NB4 (cell line): ENCODE measurements around the gene ARHGAP18.

Experiments
- DNase-seq: peaks from one replicate; pipeline ENCODE4 v3.0.0; 2010; ENCODE audit warnings: low read depth
- H3K4me3 ChIP-seq: one replicate; pipeline ENCODE4 v1.5.1; 2011; ENCODE audit warnings: mild to moderate bottlenecking, low read depth, low read length, moderate library complexity
- CTCF ChIP-seq: IDR thresholded peaks from one replicate; pipeline ENCODE4 v1.5.1; 2012; ENCODE audit warnings: low read depth, low read length
- MAX ChIP-seq: IDR thresholded peaks from 2 replicates; pipeline ENCODE4 v1.6.1; 2011; ENCODE audit warnings: low read depth, low read length
- MYC ChIP-seq: IDR thresholded peaks from 2 replicates; pipeline ENCODE4 v1.6.1; 2011; ENCODE audit warnings: low read depth, low read length
- POLR2A ChIP-seq: IDR thresholded peaks from 2 replicates; pipeline ENCODE4 v1.6.1; 2011; ENCODE audit warnings: mild to moderate bottlenecking; ENCODE audit not compliant: insufficient read length; ENCODE audit errors: extremely low read depth

Gene ARHGAP18

GRCh38 chr6:129609635-129610034 is 100.3 kb downstream of the ARHGAP18 start:
- no peak overlapping the region for H3K4me3 ChIP-seq
- DNase-seq: no peak
- TF ChIP-seq MYC (no peak), CTCF (no peak), MAX (no peak), POLR2A (no peak)

GRCh38 chr6:129608886-129609537 is 101.0 kb downstream of the ARHGAP18 start:
- no peak for DNase-seq
- TF ChIP-seq POLR2A (no peak), MAX (no peak), MYC (no peak), CTCF (no peak)
- no peak overlapping the region for H3K4me3 ChIP-seq

- no peak for TF ChIP-seq CTCF
- TF ChIP-seq MAX: no peak
- TF ChIP-seq POLR2A: no peak
- TF ChIP-seq MYC: no peak
- no peak overlapping the region for H3K4me3 ChIP-seq
- no peak for DNase-seq
Observed at GRCh38 chr6:129607581-129608186, 102.3 kb downstream of the ARHGAP18 start.

- H3K4me3 ChIP-seq: no peak overlapping the region
- no peak for DNase-seq
- no peak for TF ChIP-seq POLR2A
- no peak for TF ChIP-seq MAX
- no peak for TF ChIP-seq MYC
- no peak for TF ChIP-seq CTCF
Observed at GRCh38 chr6:129606664-129607063, 103.3 kb downstream of the ARHGAP18 start.

- no peak overlapping the region for H3K4me3 ChIP-seq
- no peak for DNase-seq
- TF ChIP-seq MYC (no peak), POLR2A (no peak), MAX (no peak), CTCF (no peak)
Observed at GRCh38 chr6:129605967-129606366, 104.0 kb downstream of the ARHGAP18 start.
